Kidney tubule cell (primary cell): Measurements from ENCODE around the gene RNASE4.

ENCODE experiments used
- DNase-seq: peaks from one replicate; pipeline ENCODE4 v3.0.0-alpha.2; 2018; ENCODE audit warnings: low spot score

Gene RNASE4

GRCh38 chr14:20745571-20746358 is 61.4 kb downstream of the RNASE4 start, which contains the start of gene EDDM3A:
Gene EDDM3A, plus strand, starts transcription at chr14:20745887. Its CDS starts 1,694 bp downstream, at chr14:20747581.
- DNase-seq = no peak

DNA sequence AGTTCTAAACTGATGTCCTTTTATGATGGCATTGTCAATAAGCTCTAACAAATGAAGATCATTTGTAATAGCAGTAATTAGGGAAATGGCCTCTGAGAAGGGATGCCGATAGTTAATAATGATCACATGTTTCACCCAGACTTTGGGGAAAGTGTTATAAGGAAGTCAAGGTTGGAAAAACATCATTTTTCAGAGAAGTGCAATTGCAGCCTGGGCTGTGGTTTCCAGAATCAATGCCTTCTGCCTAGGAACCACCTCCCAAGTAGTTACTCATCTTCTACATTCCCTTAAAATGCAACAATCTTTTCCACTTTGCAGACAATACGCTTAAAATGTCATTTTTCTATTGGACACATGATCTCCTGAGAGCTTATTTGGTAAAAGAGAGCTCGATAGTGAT is 62.2 kb downstream of the RNASE4 start:
- DNase-seq = peak; percentile 11

GRCh38 chr14:20748439-20748838 is 64.1 kb downstream of the RNASE4 start:
- DNase-seq = no peak

GRCh38 chr14:20750194-20750593 is 65.8 kb downstream of the RNASE4 start:
- DNase-seq = no peak
